ENCODE measurements around the gene ADGRG3.

GRCh38 chr16:57637424-57637823, 30.7 kb upstream of the ADGRG3 start:
- TF ChIP-seq, protein P1, sequence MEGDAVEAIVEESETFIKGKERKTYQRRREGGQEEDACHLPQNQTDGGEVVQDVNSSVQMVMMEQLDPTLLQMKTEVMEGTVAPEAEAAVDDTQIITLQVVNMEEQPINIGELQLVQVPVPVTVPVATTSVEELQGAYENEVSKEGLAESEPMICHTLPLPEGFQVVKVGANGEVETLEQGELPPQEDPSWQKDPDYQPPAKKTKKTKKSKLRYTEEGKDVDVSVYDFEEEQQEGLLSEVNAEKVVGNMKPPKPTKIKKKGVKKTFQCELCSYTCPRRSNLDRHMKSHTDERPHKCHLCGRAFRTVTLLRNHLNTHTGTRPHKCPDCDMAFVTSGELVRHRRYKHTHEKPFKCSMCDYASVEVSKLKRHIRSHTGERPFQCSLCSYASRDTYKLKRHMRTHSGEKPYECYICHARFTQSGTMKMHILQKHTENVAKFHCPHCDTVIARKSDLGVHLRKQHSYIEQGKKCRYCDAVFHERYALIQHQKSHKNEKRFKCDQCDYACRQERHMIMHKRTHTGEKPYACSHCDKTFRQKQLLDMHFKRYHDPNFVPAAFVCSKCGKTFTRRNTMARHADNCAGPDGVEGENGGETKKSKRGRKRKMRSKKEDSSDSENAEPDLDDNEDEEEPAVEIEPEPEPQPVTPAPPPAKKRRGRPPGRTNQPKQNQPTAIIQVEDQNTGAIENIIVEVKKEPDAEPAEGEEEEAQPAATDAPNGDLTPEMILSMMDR (tag by site-specific recombination; IDR thresholded peaks at IDR 0.05) = no peak
- no peak for TF ChIP-seq SP2 (tag by site-specific recombination; IDR thresholded peaks at IDR 0.05)
- TF ChIP-seq ZBTB1 (tag by site-specific recombination; IDR thresholded peaks at IDR 0.05) = no peak
- no peak for TF ChIP-seq ZNF274 (IDR thresholded peaks at IDR 0.05; ENCODE audit: low read length)
- TF ChIP-seq ZNF274 (tag by site-specific recombination; IDR thresholded peaks at IDR 0.05; ENCODE audit: borderline replicate concordance) = no peak
- TF ChIP-seq YY1 (tag by site-specific recombination; IDR thresholded peaks at IDR 0.05) = no peak
- TF ChIP-seq, protein P2, sequence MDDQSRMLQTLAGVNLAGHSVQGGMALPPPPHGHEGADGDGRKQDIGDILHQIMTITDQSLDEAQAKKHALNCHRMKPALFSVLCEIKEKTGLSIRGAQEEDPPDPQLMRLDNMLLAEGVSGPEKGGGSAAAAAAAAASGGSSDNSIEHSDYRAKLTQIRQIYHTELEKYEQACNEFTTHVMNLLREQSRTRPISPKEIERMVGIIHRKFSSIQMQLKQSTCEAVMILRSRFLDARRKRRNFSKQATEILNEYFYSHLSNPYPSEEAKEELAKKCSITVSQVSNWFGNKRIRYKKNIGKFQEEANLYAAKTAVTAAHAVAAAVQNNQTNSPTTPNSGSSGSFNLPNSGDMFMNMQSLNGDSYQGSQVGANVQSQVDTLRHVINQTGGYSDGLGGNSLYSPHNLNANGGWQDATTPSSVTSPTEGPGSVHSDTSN (CRISPR knock-in tag; IDR thresholded peaks at IDR 0.05) = no peak
- no peak for TF ChIP-seq SETDB1 (IDR thresholded peaks at IDR 0.05; ENCODE audit: insufficient read length, low read length)
- no peak for TF ChIP-seq TRIM28 (IDR thresholded peaks at IDR 0.05; ENCODE audit: borderline replicate concordance, low read length)
- no peak for TF ChIP-seq ZFP37 (tag by site-specific recombination; IDR thresholded peaks at IDR 0.05)
- no peak for TF ChIP-seq ZNF837 (tag by site-specific recombination; IDR thresholded peaks at IDR 0.05)
- TF ChIP-seq INSM2 (tag by site-specific recombination; IDR thresholded peaks at IDR 0.05) = no peak
- no peak for TF ChIP-seq GLIS2 (tag by site-specific recombination; IDR thresholded peaks at IDR 0.05)
